Nucleus accumbens (tissue), 56 donors: ENCODE data around the gene CLDN18.
A peak's percentile ranks its signal among the peaks of the same experiment; 100 is the strongest.

Experiments
- DNase-seq, 56 donors: peaks; one replicate each; lab custom pipeline; 2025; lab: John Stamatoyannopoulos, UW

The CLDN18 gene

DNA sequence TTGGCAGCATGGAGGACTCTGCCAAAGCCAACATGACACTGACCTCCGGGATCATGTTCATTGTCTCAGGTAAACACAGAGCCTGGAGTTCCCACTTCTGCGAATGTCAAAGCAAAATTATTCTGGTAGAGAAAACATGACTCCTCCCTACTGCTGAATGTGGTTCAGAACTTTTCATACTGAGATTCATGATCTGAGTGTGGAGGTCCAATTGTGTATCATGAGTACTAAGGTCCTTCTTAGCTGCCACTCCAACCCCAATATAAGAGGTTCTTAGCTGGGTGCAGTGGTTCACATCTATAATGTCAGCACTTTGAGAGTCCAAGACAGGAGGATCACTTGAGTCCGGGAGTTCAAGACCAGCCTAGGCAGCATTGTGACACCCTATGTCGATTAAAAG, 13.8 kb downstream of the CLDN18 start:
- no peak for DNase-seq

GRCh38 chr3:138025553-138025952, 15.6 kb downstream of the CLDN18 start:
- no peak for DNase-seq

- DNase-seq = no peak
Measured at GRCh38 chr3:138027821-138028220, 17.9 kb downstream of the CLDN18 start.

DNA sequence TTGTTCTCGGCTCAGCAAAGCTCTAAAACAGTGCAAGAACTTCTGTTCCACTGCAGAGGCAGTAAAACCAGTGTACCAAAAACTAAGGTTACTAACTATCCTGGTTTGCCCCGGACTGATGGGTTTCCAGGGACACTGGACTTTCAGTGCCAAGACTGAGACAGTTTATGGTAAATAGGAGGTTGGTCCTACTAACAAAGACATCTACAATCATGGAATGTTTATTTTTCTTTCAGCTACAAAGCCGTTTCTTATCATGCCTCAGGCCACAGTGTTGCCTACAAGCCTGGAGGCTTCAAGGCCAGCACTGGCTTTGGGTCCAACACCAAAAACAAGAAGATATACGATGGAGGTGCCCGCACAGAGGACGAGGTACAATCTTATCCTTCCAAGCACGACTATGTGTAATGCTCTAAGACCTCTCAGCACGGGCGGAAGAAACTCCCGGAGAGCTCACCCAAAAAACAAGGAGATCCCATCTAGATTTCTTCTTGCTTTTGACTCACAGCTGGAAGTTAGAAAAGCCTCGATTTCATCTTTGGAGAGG, 20.8 kb downstream of the CLDN18 start:
- no peak for DNase-seq

DNA sequence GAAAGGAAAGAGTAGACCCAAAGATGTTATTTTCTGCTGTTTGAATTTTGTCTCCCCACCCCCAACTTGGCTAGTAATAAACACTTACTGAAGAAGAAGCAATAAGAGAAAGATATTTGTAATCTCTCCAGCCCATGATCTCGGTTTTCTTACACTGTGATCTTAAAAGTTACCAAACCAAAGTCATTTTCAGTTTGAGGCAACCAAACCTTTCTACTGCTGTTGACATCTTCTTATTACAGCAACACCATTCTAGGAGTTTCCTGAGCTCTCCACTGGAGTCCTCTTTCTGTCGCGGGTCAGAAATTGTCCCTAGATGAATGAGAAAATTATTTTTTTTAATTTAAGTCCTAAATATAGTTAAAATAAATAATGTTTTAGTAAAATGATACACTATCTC, 21.6 kb downstream of the CLDN18 start:
- DNase-seq = no peak

DNA sequence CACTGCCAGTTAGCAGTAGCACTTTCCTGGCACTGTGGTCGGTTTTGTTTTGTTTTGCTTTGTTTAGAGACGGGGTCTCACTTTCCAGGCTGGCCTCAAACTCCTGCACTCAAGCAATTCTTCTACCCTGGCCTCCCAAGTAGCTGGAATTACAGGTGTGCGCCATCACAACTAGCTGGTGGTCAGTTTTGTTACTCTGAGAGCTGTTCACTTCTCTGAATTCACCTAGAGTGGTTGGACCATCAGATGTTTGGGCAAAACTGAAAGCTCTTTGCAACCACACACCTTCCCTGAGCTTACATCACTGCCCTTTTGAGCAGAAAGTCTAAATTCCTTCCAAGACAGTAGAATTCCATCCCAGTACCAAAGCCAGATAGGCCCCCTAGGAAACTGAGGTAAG, 22.6 kb downstream of the CLDN18 start:
- no peak for DNase-seq

- no peak for DNase-seq
Measured at GRCh38 chr3:138033202-138033691, 23.3 kb downstream of the CLDN18 start.

DNA sequence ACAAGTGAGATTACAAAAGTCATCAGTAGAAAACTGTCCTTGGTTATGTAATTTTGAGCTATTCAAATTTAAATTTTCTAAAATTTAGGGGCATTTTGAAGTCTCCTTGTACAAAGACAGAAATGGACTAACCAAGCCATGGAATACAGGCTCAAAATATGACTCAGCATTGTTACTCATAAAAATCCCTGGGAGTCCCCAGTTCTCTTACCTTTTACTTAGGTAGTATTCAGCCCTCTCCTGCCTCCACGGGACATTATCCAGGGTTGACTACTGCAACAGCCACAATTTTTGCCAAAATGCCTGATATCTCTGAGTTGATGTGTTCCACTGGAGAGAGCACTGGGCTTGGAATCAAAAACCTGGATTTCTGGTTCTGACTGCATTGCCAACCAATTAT, 25.0 kb downstream of the CLDN18 start:
- no peak for DNase-seq

DNA sequence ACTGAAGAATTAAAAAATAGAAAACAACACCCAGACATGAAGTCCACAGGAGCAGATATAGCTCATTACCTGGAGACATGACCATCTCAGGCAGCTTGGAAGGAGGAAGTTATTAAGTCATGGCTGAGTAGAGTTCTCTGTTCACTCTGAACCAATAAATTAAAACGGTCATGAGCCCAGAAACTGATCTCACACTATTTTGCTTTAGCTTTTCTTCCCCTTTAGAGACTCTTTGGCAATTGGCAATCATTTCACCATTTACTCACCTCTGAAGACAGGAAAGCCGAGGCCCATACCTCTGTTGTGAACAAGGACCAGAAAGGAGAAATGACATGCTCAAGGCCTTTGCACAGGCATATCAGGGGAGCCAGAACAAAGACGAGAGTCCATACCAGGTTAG, 26.6 kb downstream of the CLDN18 start:
- no peak for DNase-seq

DNA sequence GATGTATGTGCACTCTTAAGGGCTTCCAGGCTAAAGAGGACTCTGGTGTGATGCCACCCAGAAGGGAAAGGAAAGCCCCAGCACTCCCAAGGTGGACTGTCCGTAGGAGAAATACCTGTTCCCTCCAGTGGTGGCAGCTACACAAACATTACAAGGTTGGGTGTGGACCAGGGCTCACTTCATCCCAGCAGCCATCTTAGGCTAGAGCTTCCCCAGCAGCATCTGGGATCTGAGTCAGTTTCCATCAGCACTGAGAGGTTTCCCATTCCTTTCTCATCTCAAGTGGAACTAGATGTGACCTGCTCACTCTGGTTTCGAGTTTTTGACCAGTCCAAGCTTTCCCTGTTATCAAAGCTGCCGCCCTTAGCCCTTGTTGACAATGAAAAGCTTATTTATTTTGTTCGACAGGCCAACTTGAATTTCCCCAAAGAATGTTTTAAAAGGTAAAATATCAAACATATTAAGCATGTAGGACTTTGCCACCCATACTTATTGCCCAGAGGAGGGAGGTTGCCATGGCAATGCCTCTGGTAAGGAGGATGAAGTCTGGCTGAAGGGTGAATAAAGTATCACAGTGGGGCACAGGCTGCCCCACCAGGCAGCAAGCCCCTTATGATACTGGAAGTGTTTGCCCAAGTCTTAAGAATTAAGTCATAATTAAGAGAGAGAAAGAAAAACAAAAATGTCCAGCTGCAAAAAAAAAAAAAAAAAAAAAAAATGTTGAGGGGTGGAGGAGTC, 28.9 kb downstream of the CLDN18 start:
- DNase-seq = no peak

- DNase-seq = no peak
Measured at GRCh38 chr3:138042043-138042442, 32.1 kb downstream of the CLDN18 start.

- DNase-seq = no peak
Measured at GRCh38 chr3:138043266-138044029, 33.5 kb downstream of the CLDN18 start.

GRCh38 chr3:138046085-138046484, 36.1 kb downstream of the CLDN18 start:
- DNase-seq = no peak

- no peak for DNase-seq
Measured at GRCh38 chr3:138046955-138047354, 37.0 kb downstream of the CLDN18 start.

- DNase-seq = no peak
Measured at GRCh38 chr3:138047596-138048158, 37.7 kb downstream of the CLDN18 start.

- DNase-seq = no peak
Measured at GRCh38 chr3:138049157-138049919, 39.4 kb downstream of the CLDN18 start.

GRCh38 chr3:138051947-138052802, 42.2 kb downstream of the CLDN18 start:
- peak in 4 of 56 donors; percentile 1 to 21 (median 10) for DNase-seq

DNA sequence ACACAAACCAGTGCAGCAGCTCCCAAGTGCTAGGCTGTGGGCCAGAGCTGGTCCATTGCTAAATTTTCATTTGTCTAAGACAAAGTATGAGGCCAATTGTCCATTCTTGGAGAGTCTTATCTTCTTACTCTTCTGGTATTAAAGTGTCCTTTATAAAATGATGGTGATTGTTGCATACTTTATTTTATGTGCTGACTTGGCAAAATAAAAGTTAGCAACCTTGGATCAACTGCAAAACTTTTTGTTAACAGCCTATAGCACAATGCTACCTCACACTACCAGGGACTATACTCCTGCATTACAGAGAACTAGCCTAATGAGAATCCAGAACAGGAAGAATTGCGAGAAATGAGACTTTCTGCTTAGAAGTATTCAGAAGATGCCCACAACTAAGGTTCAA, 44.1 kb downstream of the CLDN18 start:
- DNase-seq = no peak

DNA sequence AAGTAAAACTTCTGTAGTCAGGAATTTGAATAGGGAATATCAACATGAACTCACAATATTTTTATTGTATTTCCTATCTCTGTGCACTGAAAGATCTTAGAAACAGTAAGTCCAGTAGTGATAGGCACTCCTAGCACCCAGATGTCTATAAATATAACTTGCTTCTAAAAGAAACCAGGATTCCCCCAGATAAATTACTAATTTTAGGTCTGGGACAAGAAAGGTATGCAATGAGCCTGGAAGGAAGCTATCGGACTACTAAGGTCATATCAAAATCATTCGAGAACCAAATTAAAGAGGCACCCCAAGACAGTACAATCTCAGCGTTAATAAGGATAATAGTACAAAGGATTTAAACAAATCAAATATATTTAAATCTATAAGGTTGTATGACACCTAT, 47.4 kb downstream of the CLDN18 start:
- no peak for DNase-seq

DNA sequence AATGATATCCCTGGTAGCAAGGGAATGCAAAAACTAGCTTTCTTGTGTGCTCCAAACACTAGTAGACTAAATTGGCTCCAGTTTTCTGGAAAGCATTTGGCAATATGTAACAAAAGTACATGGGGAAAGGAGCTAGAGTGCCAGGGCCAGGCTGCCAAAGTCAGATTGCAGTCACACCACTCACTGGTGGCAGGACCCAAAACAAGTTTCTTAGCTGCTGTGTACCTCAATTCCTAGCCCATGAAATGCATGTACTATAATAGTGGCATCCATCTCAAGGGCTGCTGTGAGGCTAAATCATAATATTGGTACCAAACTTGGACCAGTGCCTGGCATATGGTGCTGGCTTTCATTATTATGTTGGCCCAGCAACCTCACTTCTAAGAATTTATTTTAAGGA, 49.3 kb downstream of the CLDN18 start:
- no peak for DNase-seq
